HepG2 (cell line): ENCODE results near the gene CTNNBL1. TPM values are rescaled to one million over a fixed set of nuclear protein-coding genes. Genes with fewer than 3 reads are reported as not detected.

Source experiments
- ATAC-seq: fragments of 200-7000 bp; cut with Tn5 transposase; 3 replicates; pipeline ENCODE4 v1.9.1; 2020; ENCODE audit warnings: mild to moderate bottlenecking, moderate library complexity
- BruUV-seq: library from RNA; stranded (reverse); fragments of 400-500 nt; replicated peaks from 2 replicates; lab custom pipeline; 2021; lab: Mats Ljungman, UMichigan
- CTCF ChIA-PET: fragments of 300-600 bp; formaldehyde crosslinking; extraction: SDS; loops from one replicate; lab custom pipeline; 2021; ENCODE audit warnings: low total read pairs, inconsistent platforms, low intra/inter-chr PET ratio; lab: Yijun Ruan, JAX
- POLR2A ChIA-PET: fragments of 350-600 bp; sonication (Branson Sonifier 250); formaldehyde crosslinking; loops from one replicate; lab custom pipeline; 2020; ENCODE audit warnings: antibody characterized with exemption, inconsistent platforms; lab: Yijun Ruan, JAX
- DNase-seq: peaks from one replicate; pipeline ENCODE4 v3.0.0-alpha.2; 2015; ENCODE audit warnings: low spot score
- FAIRE-seq: peaks from 3 replicates; lab custom pipeline; 2011; peaks lifted over from hg19 to GRCh38; lab: Jason Lieb, UNC
- H2AFZ ChIP-seq: one replicate; pipeline ENCODE4 v1.6.1; 2011; ENCODE audit warnings: low read length, inconsistent platforms
- H3K27ac ChIP-seq: fragments of 300-600 bp; 3 replicates; pipeline ENCODE4 v1.8.0; 2011; ENCODE audit warnings: mixed run types, mild to moderate bottlenecking, mixed read lengths, low read length, inconsistent platforms; ENCODE audit not compliant: insufficient read depth; ENCODE audit errors: extremely low read length
- H3K27me3 ChIP-seq, 2 experiments: fragments of 200-600 bp in 1 of 2; 2 replicates in 1 of 2; 3 replicates in 1 of 2; pipeline versions ENCODE4 v1.6.0 to v1.8.0; 2011; ENCODE audit warnings: low read length in 2 of 2, mild to moderate bottlenecking in 2 of 2, moderate library complexity in 2 of 2, inconsistent platforms in 1 of 2; ENCODE audit not compliant: insufficient read depth in 2 of 2, control insufficient read depth in 1 of 2
- H3K36me3 ChIP-seq, 2 experiments: fragments of 200-600 bp in 1 of 2; replicated peaks in 1 of 2; 2 replicates in 1 of 2; 3 replicates in 1 of 2; pipeline versions ENCODE4 v1.5.1 to v1.8.0; 2011; ENCODE audit warnings: low read length in 2 of 2, inconsistent platforms in 1 of 2; ENCODE audit not compliant: insufficient read depth in 2 of 2, control insufficient read depth in 1 of 2
- H3K4me1 ChIP-seq: 2 replicates; pipeline ENCODE4 v1.5.1; 2012; ENCODE audit warnings: low read length, inconsistent platforms; ENCODE audit not compliant: insufficient read depth
- H3K4me2 ChIP-seq: 2 replicates; pipeline ENCODE4 v1.6.0; 2011; ENCODE audit warnings: low read depth, low read length, inconsistent platforms
- H3K4me3 ChIP-seq, 3 experiments: fragments of 200-600 bp in 1 of 3; sonication (generic), shearing (Covaris generic) in 1 of 3; replicated peaks in 1 of 3; 2 replicates each; pipeline ENCODE4 v1.5.1; 2011 to 2016; ENCODE audit warnings: low read length in 3 of 3, inconsistent platforms in 2 of 3, low read depth in 2 of 3, mild to moderate bottlenecking in 2 of 3, control low read depth in 1 of 3, mixed read lengths in 1 of 3; ENCODE audit not compliant: insufficient read depth in 1 of 3
- H3K79me2 ChIP-seq: one replicate; pipeline ENCODE4 v1.6.1; 2011; ENCODE audit warnings: low read length, inconsistent platforms; ENCODE audit not compliant: insufficient read depth
- H3K9ac ChIP-seq: 2 replicates; pipeline ENCODE4 v1.6.0; 2011; ENCODE audit warnings: mild to moderate bottlenecking, low read depth, low read length, inconsistent platforms; ENCODE audit not compliant: insufficient read depth
- H3K9me3 ChIP-seq: 2 replicates; pipeline ENCODE4 v1.5.1; 2012; ENCODE audit warnings: mild to moderate bottlenecking, low read length
- H4K20me1 ChIP-seq: 2 replicates; pipeline ENCODE4 v1.6.0; 2011; ENCODE audit warnings: inconsistent platforms, mild to moderate bottlenecking, low read length, moderate library complexity; ENCODE audit not compliant: insufficient read depth
- ATF7 ChIP-seq, 2 experiments: fragments of 450-650 bp in 1 of 2; sonication (generic) in 1 of 2; formaldehyde crosslinking in 1 of 2; IDR thresholded peaks; 2 replicates each; pipeline versions ENCODE4 v1.4.0 to v1.6.1; 2016 to 2020; ENCODE audit warnings: antibody characterized with exemption in 1 of 2, mild to moderate bottlenecking in 1 of 2, missing genetic modification reagents in 1 of 2
- EED ChIP-seq: sonication (generic); formaldehyde crosslinking; IDR thresholded peaks from 2 replicates; pipeline ENCODE4 v1.5.0; 2020; ENCODE audit warnings: mild to moderate bottlenecking, missing genetic modification reagents
- FOXK1 ChIP-seq: sonication (generic); formaldehyde crosslinking; IDR thresholded peaks from 2 replicates; pipeline ENCODE4 v1.4.0; 2020; ENCODE audit warnings: low read depth, missing genetic modification reagents, borderline replicate concordance
- FOXO1 ChIP-seq: sonication (generic); formaldehyde crosslinking; IDR thresholded peaks from 2 replicates; pipeline ENCODE4 v1.4.0; 2020; ENCODE audit warnings: missing genetic modification reagents
- GLI4 ChIP-seq: sonication (generic); formaldehyde crosslinking; IDR thresholded peaks from 2 replicates; pipeline ENCODE4 v1.5.1; 2020; ENCODE audit warnings: missing genetic modification reagents, mild to moderate bottlenecking, moderate library complexity, borderline replicate concordance
- GZF1 ChIP-seq: sonication (generic); formaldehyde crosslinking; IDR thresholded peaks from 2 replicates; pipeline ENCODE4 v1.5.1; 2020; ENCODE audit warnings: mild to moderate bottlenecking, missing genetic modification reagents
- HNF4A ChIP-seq: sonication (generic); formaldehyde crosslinking; IDR thresholded peaks from 2 replicates; pipeline ENCODE4 v1.4.0; 2020; ENCODE audit warnings: missing genetic modification reagents
- HNF4G ChIP-seq, 2 experiments: sonication (generic) in 1 of 2; formaldehyde crosslinking in 1 of 2; IDR thresholded peaks; 2 replicates each; pipeline versions ENCODE4 v1.4.0 to v1.6.1; 2011 to 2020; ENCODE audit warnings: borderline replicate concordance in 2 of 2, low read depth in 2 of 2, mild to moderate bottlenecking in 2 of 2, low read length in 1 of 2, missing genetic modification reagents in 1 of 2, moderate library complexity in 1 of 2
- LCORL ChIP-seq, 2 experiments: fragments of 450-650 bp in 1 of 2; sonication (generic) in 1 of 2; formaldehyde crosslinking in 1 of 2; IDR thresholded peaks; 2 replicates each; pipeline versions ENCODE4 v1.5.0 to v1.6.1; 2017 to 2020; ENCODE audit warnings: antibody characterized with exemption in 1 of 2, missing genetic modification reagents in 1 of 2
- MIER3 ChIP-seq: IDR thresholded peaks from 2 replicates; pipeline ENCODE4 v1.6.1; 2016; ENCODE audit warnings: missing compliant biosample characterization, borderline replicate concordance
- MYC ChIP-seq: sonication (generic); formaldehyde crosslinking; IDR thresholded peaks from 2 replicates; pipeline ENCODE4 v1.9.0; 2021; ENCODE audit warnings: missing genetic modification reagents, borderline replicate concordance
- NFKB2 ChIP-seq: sonication (generic); formaldehyde crosslinking; IDR thresholded peaks from 2 replicates; pipeline ENCODE4 v1.4.0; 2020; ENCODE audit warnings: missing genetic modification reagents, borderline replicate concordance
- RXRA ChIP-seq: sonication (generic); formaldehyde crosslinking; IDR thresholded peaks from 2 replicates; pipeline ENCODE4 v1.5.1; 2020; ENCODE audit warnings: missing genetic modification reagents
- SKI ChIP-seq: fragments of 450-650 bp; IDR thresholded peaks from one replicate; pipeline ENCODE4 v1.6.1; 2018; ENCODE audit warnings: mild to moderate bottlenecking; ENCODE audit not compliant: partially characterized antibody
- XBP1 ChIP-seq: sonication (generic); formaldehyde crosslinking; IDR thresholded peaks from 2 replicates; pipeline ENCODE4 v1.5.0; 2020; ENCODE audit warnings: missing genetic modification reagents
- ZNF235 ChIP-seq: sonication (generic); formaldehyde crosslinking; IDR thresholded peaks from 2 replicates; pipeline ENCODE4 v1.8.1; 2023; ENCODE audit warnings: mild to moderate bottlenecking, missing genetic modification reagents, borderline replicate concordance
- ZNF333 ChIP-seq: sonication (generic); formaldehyde crosslinking; IDR thresholded peaks from 2 replicates; pipeline ENCODE4 v1.4.0; 2020; ENCODE audit warnings: mild to moderate bottlenecking, missing genetic modification reagents, borderline replicate concordance
- ZNF432 ChIP-seq: sonication (generic); formaldehyde crosslinking; IDR thresholded peaks from 2 replicates; pipeline ENCODE4 v1.5.0; 2020; ENCODE audit warnings: missing genetic modification reagents, mild to moderate bottlenecking, borderline replicate concordance
- ZNF543 ChIP-seq: sonication (generic); formaldehyde crosslinking; IDR thresholded peaks from 2 replicates; pipeline ENCODE4 v1.4.0; 2020; ENCODE audit warnings: mild to moderate bottlenecking, missing genetic modification reagents
- ZNF768 ChIP-seq: sonication (generic); formaldehyde crosslinking; IDR thresholded peaks from 2 replicates; pipeline ENCODE4 v1.4.0; 2020; ENCODE audit warnings: missing genetic modification reagents
- WGBS: methylation state at CpG from one replicate; pipeline ENCODE4 v1.1.6; 2017; ENCODE audit warnings: low lambda C conversion rate; 5-methylcytosine and 5-hydroxymethylcytosine counted together
- in situ Hi-C: cut with HindIII; loops from 2 replicates; pipeline ENCODE4 v1.10.0; 2017; ENCODE audit warnings: low pct_unique_long_range_greater_than_20kb; ENCODE audit not compliant: extremely low pct_ligation_motif_present
- intact Hi-C: fragments of 100-400 bp; cut with micrococcal nuclease; formaldehyde crosslinking; loops from one replicate; pipeline ENCODE4 v1.10.0; 2022; ENCODE audit not compliant: unreplicated experiment
- polyA plus RNA-seq, 8 experiments: library from polyadenylated mRNA; depleted of rRNA in 3 of 8; stranded (reverse) in 7 of 8; unstranded in 1 of 8; fragments of >200 nt; fragmentation: Illumina TruSeq in 4 of 8; extraction: Trizol in 4 of 8; gene quantifications; 2 replicates each; pipeline versions ENCODE4 v1.2.1 to v1.2.3, GENCODE V29; 2011 to 2016; ENCODE audit warnings: low read depth in 4 of 8, missing spikeins in 1 of 8, mixed read lengths in 1 of 8; ENCODE audit not compliant: insufficient read depth in 1 of 8
- total RNA-seq, 5 experiments: library from RNA; depleted of rRNA; stranded (reverse); fragments of >200 nt; fragmentation: Illumina TruSeq; extraction: Trizol; gene quantifications; 2 replicates each; pipeline ENCODE4 v1.2.3, GENCODE V29; 2016; ENCODE audit warnings: low read depth in 1 of 5
- TF ChIP-seq, protein P1 (sequence below): sonication (generic); formaldehyde crosslinking; IDR thresholded peaks from 2 replicates; pipeline ENCODE4 v1.5.0; 2020; ENCODE audit warnings: mild to moderate bottlenecking, missing genetic modification reagents

The CTNNBL1 gene
- total and polyA plus RNA-seq, 2 of the 13 experiments (the other 11 are each of a cell fraction or from before 2014, with no cell fraction given) = 49.3 to 94.6 TPM

GRCh38 chr20:37880726-37881591 is 187.1 kb downstream of the CTNNBL1 start:
- Histone ChIP-seq H3K27me3 (peaks cover 10 to 25% of the 10 kb centered on the region in 2 experiments; a peak in 4 of 5 replicates), H2AFZ (no peak overlapping the region), H4K20me1 (no peaks in the 10 kb centered on the region), H3K27ac (no peak overlapping the region), H3K4me2 (peak overlapping the region; percentile 72), H3K4me1 (peaks cover 74% of the 10 kb centered on the region), H3K9me3 (no peaks in the 10 kb centered on the region), H3K79me2 (no peaks in the 10 kb centered on the region), H3K9ac (0 out of 2 replicates have a peak overlapping the region, but pooled peaks have one; percentile 9), H3K4me3 (peak overlapping the region in 2 of 3 experiments; percentile 23 to 59; a peak in 4 of 6 replicates), H3K36me3 (no peaks in the 10 kb centered on the region)
- BruUV-seq = no TSS peak
- peak; percentile 60 for FAIRE-seq
- ChIA-PET POLR2A (no interaction called here), CTCF (no interaction called here)
- in situ Hi-C loops = no loop called here
- 3% methylated on average over 18 of the region's 18 CpGs for WGBS
- intact Hi-C loops = no loop called here
- ATAC-seq = peak; percentile 62
- peak; percentile 70 for DNase-seq
- TF ChIP-seq ZNF768 (CRISPR knock-in tag) (peak; percentile 65; the same call in 1 of the 2 replicates), RXRA (CRISPR knock-in tag) (0 out of 2 replicates have a peak, but pooled peaks have one; percentile 39), MYC (CRISPR knock-in tag) (0 out of 2 replicates have a peak, but pooled peaks have one; percentile 27), HNF4A (CRISPR knock-in tag) (peak; percentile 53; the same call in 1 of the 2 replicates), EED (CRISPR knock-in tag) (0 out of 2 replicates have a peak, but pooled peaks have one; percentile 72), GLI4 (CRISPR knock-in tag) (peak; percentile 33; the same call in 1 of the 2 replicates), SKI (peak; percentile 9), ZNF235 (CRISPR knock-in tag) (0 out of 2 replicates have a peak, but pooled peaks have one; percentile 75), MIER3 (no peak), NFKB2 (CRISPR knock-in tag) (0 out of 2 replicates have a peak, but pooled peaks have one; percentile 19), ZNF543 (CRISPR knock-in tag) (peak; percentile 59; the same call in 1 of the 2 replicates), GZF1 (CRISPR knock-in tag) (peak; percentile 58; the same call in 1 of the 2 replicates), ZNF432 (CRISPR knock-in tag) (0 out of 2 replicates have a peak, but pooled peaks have one; percentile 8), ZNF333 (CRISPR knock-in tag) (peak; percentile 67; the same call in 1 of the 2 replicates), FOXK1 (CRISPR knock-in tag) (no peak), FOXO1 (0 out of 2 replicates have a peak, but pooled peaks have one; percentile 20), HNF4G (IDR thresholded peaks at IDR 0.05; ENCODE audit: borderline replicate concordance, low read depth, low read length) (peak; percentile 48; the same call in 1 of the 2 replicates), HNF4G (CRISPR knock-in tag; IDR thresholded peaks at IDR 0.05; ENCODE audit: borderline replicate concordance, low read depth) (no peak), LCORL (IDR thresholded peaks at IDR 0.05) (peak; percentile 94; the same call in 1 of the 2 replicates), LCORL (CRISPR knock-in tag; IDR thresholded peaks at IDR 0.05) (no peak), ATF7 (IDR thresholded peaks at IDR 0.05) (peak; percentile 72), ATF7 (CRISPR knock-in tag; IDR thresholded peaks at IDR 0.05) (no peak), XBP1 (CRISPR knock-in tag) (no peak)
- TF ChIP-seq, protein P1, sequence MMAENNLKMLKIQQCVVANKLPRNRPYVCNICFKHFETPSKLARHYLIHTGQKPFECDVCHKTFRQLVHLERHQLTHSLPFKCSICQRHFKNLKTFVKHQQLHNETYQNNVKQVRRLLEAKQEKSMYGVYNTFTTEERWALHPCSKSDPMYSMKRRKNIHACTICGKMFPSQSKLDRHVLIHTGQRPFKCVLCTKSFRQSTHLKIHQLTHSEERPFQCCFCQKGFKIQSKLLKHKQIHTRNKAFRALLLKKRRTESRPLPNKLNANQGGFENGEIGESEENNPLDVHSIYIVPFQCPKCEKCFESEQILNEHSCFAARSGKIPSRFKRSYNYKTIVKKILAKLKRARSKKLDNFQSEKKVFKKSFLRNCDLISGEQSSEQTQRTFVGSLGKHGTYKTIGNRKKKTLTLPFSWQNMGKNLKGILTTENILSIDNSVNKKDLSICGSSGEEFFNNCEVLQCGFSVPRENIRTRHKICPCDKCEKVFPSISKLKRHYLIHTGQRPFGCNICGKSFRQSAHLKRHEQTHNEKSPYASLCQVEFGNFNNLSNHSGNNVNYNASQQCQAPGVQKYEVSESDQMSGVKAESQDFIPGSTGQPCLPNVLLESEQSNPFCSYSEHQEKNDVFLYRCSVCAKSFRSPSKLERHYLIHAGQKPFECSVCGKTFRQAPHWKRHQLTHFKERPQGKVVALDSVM = no peak
